HG02588 (cell line): ENCODE measurements around the gene MBTPS1.

ENCODE experiments used
- ATAC-seq: cut with Tn5 transposase; IDR thresholded peaks from one replicate; pipeline ENCODE4 v1.9.1; 2021; ENCODE audit warnings: mild to moderate bottlenecking, moderate library complexity; ENCODE audit not compliant: unreplicated experiment

Gene MBTPS1

GRCh38 chr16:84080378-84080777, 36.4 kb downstream of the MBTPS1 start:
- ATAC-seq = no peak

- no peak for ATAC-seq
These were observed 37.1 kb downstream of the MBTPS1 start for GRCh38 chr16:84079664-84080063.

- ATAC-seq = no peak
These were observed 41.4 kb downstream of the MBTPS1 start for GRCh38 chr16:84075376-84075775.

- no peak for ATAC-seq
These were observed 42.0 kb downstream of the MBTPS1 start for GRCh38 chr16:84074721-84075120.

- no peak for ATAC-seq
These were observed 44.7 kb downstream of the MBTPS1 start for GRCh38 chr16:84072014-84072413.

GRCh38 chr16:84071121-84071520, 45.6 kb downstream of the MBTPS1 start:
- no peak for ATAC-seq

- ATAC-seq = no peak
These were observed 47.2 kb downstream of the MBTPS1 start for GRCh38 chr16:84069540-84069939.

GRCh38 chr16:84068783-84069462, 47.8 kb downstream of the MBTPS1 start:
- no peak for ATAC-seq

- no peak for ATAC-seq
These were observed 48.7 kb downstream of the MBTPS1 start for GRCh38 chr16:84068041-84068440.

- ATAC-seq = no peak
These were observed 49.1 kb downstream of the MBTPS1 start for GRCh38 chr16:84067640-84068039.

GRCh38 chr16:84065536-84066132, 51.1 kb downstream of the MBTPS1 start:
- no peak for ATAC-seq

GRCh38 chr16:84063980-84064379, 52.8 kb downstream of the MBTPS1 start:
- ATAC-seq = no peak

- ATAC-seq = no peak
These were observed 53.8 kb downstream of the MBTPS1 start for GRCh38 chr16:84062734-84063640.

- no peak for ATAC-seq
These were observed 55.4 kb downstream of the MBTPS1 start for GRCh38 chr16:84061236-84061819.

GRCh38 chr16:84059946-84060901, 56.5 kb downstream of the MBTPS1 start:
- no peak for ATAC-seq

- no peak for ATAC-seq
These were observed 57.6 kb downstream of the MBTPS1 start for GRCh38 chr16:84059111-84059510.

GRCh38 chr16:84058664-84059063, 58.1 kb downstream of the MBTPS1 start:
- no peak for ATAC-seq

- ATAC-seq = no peak
These were observed 58.5 kb downstream of the MBTPS1 start for GRCh38 chr16:84058211-84058610.

GRCh38 chr16:84056933-84057332, 59.8 kb downstream of the MBTPS1 start:
- no peak for ATAC-seq
